Tibial artery (tissue), 4 donors: ENCODE data around the gene DLGAP1.

Experiments used
- DNase-seq, 2 donors: peaks; one replicate each; pipeline ENCODE4 v3.0.0-alpha.2; 2019
- H3K27ac ChIP-seq, 2 donors: fragments of 200-600 bp; sonication (generic) in 1 of 2; 1 replicate in 1 of 2; 2 replicates in 1 of 2; pipeline ENCODE4 v1.5.1; 2018 to 2019; ENCODE audit warnings: mild to moderate bottlenecking in 1 of 2
- H3K27me3 ChIP-seq, 2 donors: fragments of 200-600 bp; sonication (generic) in 1 of 2; one replicate each; pipeline versions ENCODE4 v1.5.1 to v1.6.0; 2016 to 2019
- H3K36me3 ChIP-seq, 3 donors: fragments of 200-600 bp; sonication (generic) in 2 of 3; one replicate each; pipeline ENCODE4 v1.5.1; 2016 to 2019; ENCODE audit warnings: mild to moderate bottlenecking in 2 of 3
- H3K4me1 ChIP-seq, 4 donors: fragments of 200-600 bp; sonication (generic) in 2 of 4; 1 replicate in 3 of 4; 2 replicates in 1 of 4; pipeline ENCODE4 v1.5.1; 2016 to 2019
- H3K4me3 ChIP-seq, 2 donors: fragments of 200-600 bp; sonication (generic) in 1 of 2; 1 replicate in 1 of 2; 2 replicates in 1 of 2; pipeline ENCODE4 v1.5.1; 2018 to 2019; ENCODE audit warnings: mild to moderate bottlenecking in 2 of 2
- H3K9me3 ChIP-seq, 3 donors: fragments of 200-600 bp; sonication (generic) in 1 of 3; one replicate each; pipeline ENCODE4 v1.5.1; 2016 to 2019
- intact Hi-C: fragments of 100-400 bp; cut with DNase I; formaldehyde crosslinking; loops from one replicate; pipeline ENCODE4 v1.15.0; 2023; ENCODE audit warnings: low total_unique reads
- TF ChIP-seq, protein P1 (sequence below), 2 experiments: fragments of 200-600 bp in 1 of 2; fragments of 450-650 bp in 1 of 2; IDR thresholded peaks; one replicate each; pipeline ENCODE4 v1.5.1; 2017 to 2019; ENCODE audit warnings: antibody characterized with exemption in 2 of 2, mild to moderate bottlenecking in 1 of 2, moderate library complexity in 1 of 2

DLGAP1 gene

DNA sequence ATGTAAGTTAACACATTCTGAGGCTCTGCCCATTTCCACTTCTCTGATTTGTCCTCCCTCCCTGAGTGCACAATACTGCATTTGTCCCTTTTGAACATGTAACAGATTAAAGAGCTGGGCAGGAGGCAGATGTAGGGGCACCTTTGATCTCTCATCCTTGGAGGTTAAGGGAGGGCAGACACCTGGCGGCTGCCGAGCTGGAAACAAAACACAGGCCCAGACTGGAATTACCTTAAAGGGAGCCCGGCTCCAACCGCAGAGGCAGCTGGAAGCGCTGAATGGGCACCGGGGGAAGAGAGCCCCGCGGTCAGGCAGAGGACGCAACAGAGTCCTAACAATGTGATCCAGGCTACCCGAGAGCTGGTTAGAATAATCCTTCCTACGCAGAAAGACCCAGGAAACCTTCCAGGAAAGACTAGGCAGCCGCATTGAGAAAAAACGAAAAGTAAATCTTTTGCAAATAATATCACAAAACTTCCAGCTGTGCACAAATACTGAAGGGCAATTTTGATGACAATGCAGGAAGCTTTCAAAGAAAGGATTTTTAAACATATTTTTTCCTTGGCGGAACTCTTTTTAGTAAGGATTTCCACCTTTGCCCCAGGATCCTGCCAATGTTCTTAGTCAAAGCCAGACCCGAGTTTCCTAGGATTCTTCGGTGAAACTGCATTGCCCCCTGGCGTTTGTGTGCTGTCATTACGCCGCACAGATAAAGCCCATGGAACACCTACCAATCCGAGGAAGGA is 789.2 kb downstream of the DLGAP1 start:
- DNase-seq, result peak; percentile 68 to 88
- Histone ChIP-seq H3K27me3 (no peaks in the 10 kb centered on the region), H3K9me3 (no peaks in the 10 kb centered on the region), H3K27ac (peak overlapping the region; percentile 31 to 37), H3K4me3 (peak overlapping the region; percentile 16 to 33), H3K4me1 (peaks cover 0 to 6% (median 4%) of the 10 kb centered on the region in 4 donors), H3K36me3 (no peaks in the 10 kb centered on the region)
- TF ChIP-seq, protein P1, sequence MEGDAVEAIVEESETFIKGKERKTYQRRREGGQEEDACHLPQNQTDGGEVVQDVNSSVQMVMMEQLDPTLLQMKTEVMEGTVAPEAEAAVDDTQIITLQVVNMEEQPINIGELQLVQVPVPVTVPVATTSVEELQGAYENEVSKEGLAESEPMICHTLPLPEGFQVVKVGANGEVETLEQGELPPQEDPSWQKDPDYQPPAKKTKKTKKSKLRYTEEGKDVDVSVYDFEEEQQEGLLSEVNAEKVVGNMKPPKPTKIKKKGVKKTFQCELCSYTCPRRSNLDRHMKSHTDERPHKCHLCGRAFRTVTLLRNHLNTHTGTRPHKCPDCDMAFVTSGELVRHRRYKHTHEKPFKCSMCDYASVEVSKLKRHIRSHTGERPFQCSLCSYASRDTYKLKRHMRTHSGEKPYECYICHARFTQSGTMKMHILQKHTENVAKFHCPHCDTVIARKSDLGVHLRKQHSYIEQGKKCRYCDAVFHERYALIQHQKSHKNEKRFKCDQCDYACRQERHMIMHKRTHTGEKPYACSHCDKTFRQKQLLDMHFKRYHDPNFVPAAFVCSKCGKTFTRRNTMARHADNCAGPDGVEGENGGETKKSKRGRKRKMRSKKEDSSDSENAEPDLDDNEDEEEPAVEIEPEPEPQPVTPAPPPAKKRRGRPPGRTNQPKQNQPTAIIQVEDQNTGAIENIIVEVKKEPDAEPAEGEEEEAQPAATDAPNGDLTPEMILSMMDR (IDR thresholded peaks at IDR 0.05), result peak; percentile 91 to 96
- intact Hi-C loops, result loop anchor here (5.0 to 10.0 kb wide), 3 partner anchors 39 to 211 kb away; partner anchors contain the start of gene TGIF1

DNA sequence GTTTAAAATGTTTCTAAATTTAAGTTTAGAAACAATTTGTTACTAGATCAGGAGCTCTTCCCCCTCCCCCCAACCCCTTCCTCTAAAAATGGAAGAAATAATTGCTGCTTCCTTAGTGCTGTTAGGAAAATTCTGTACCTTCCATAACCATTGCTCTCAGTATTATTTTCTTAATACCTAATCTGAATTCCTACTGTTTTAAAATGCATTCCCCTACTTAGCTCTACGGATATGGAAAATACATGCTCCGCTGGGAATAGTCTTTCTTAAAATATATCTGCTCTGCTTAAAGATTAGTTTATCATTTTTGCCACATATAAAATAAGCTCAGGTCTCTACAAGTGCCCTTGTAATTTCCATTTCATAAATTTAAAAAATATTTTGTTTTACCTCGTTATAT is 789.9 kb downstream of the DLGAP1 start:
- H3K27me3 ChIP-seq, result no peaks in the 10 kb centered on the region
- peaks cover 0 to 6% (median 4%) of the 10 kb centered on the region in 4 donors for H3K4me1 ChIP-seq
- DNase-seq, result no peak
- H3K36me3 ChIP-seq, result no peaks in the 10 kb centered on the region
- H3K27ac ChIP-seq, result peak overlapping the region in 1 of 2 donors; percentile 31
- TF ChIP-seq, protein P1 (IDR thresholded peaks at IDR 0.05), result no peak
- H3K4me3 ChIP-seq, result no peak overlapping the region
- H3K9me3 ChIP-seq, result no peaks in the 10 kb centered on the region
- intact Hi-C loops, result loop anchor here (5.0 to 10.0 kb wide), 3 partner anchors 38 to 210 kb away; partner anchors contain the start of gene TGIF1

DNA sequence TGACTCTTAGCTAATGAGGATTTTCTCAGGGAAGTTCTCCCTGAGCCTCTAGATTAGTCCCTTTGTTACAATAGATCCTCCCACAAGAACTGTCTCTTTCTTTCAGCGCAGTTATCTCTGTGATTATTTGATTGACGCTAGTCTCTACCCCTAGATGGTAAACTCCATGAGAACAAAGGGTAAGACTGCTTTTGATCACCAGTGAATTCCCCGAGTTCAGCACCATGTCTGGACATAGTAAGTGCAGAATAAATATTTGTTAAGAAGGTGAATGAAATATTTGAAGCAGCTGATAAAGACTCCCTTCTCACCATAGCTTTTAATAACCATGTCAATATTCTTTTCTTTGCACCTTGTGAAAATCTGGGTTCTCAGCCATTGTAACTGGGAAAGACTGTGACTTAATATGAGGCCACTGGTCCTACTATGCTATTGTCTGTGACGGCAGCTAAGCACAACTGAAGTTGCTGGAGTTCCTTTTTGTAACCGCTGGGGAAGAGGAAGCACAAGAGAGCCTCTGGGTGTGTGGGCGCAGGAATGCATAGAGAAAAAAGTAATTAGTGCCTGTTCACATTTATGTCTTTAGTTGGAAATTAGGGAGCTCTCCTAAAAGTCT is 790.4 kb downstream of the DLGAP1 start:
- no peak for DNase-seq
- H3K4me3 ChIP-seq, result no peak overlapping the region
- peaks cover 0 to 6% (median 4%) of the 10 kb centered on the region in 4 donors for H3K4me1 ChIP-seq
- intact Hi-C loops, result loop anchor here (5.0 to 10.0 kb wide), 3 partner anchors 37 to 210 kb away; partner anchors contain the start of gene TGIF1
- no peaks in the 10 kb centered on the region for H3K9me3 ChIP-seq
- TF ChIP-seq, protein P1 (IDR thresholded peaks at IDR 0.05), result no peak
- H3K27ac ChIP-seq, result no peak overlapping the region
- H3K36me3 ChIP-seq, result no peaks in the 10 kb centered on the region
- H3K27me3 ChIP-seq, result no peaks in the 10 kb centered on the region

DNA sequence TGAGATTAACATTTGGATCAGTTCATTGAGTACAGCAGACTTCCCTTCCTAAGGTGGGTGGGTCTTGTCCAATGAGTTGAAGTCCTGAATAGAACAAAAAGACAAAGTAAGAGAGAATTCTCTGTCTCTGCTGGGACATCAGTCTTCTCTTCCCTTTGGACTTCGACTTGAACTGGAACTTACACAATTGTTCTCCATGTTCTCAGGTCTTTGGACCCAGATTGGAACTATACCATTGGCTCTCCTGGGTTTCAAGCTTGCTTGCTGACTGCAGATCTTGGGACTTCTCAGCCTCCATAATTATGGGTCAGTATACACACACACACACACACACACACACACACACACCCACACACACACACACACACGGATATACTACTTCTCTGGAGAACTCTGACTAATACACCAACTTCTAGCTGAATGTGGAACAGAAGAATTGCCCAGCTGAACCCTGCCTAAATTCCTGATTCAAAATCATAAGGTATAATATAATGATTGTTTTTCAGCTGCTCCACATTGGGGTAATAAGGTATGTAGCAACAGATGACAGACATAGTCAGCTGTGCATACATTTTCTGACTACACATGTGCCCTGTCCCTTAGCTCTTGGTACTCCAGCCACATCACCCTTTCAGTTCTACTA is 791.1 kb downstream of the DLGAP1 start:
- DNase-seq, result no peak
- TF ChIP-seq, protein P1 (IDR thresholded peaks at IDR 0.05), result no peak
- no peaks in the 10 kb centered on the region for H3K36me3 ChIP-seq
- intact Hi-C loops, result loop anchor here (10.0 kb wide), 2 partner anchors 69 to 209 kb away; partner anchors contain the start of gene TGIF1
- H3K4me1 ChIP-seq, result peaks cover 0 to 6% (median 4%) of the 10 kb centered on the region in 4 donors
- H3K9me3 ChIP-seq, result no peaks in the 10 kb centered on the region
- no peaks in the 10 kb centered on the region for H3K27me3 ChIP-seq
- no peak overlapping the region for H3K4me3 ChIP-seq
- H3K27ac ChIP-seq, result no peak overlapping the region

DNA sequence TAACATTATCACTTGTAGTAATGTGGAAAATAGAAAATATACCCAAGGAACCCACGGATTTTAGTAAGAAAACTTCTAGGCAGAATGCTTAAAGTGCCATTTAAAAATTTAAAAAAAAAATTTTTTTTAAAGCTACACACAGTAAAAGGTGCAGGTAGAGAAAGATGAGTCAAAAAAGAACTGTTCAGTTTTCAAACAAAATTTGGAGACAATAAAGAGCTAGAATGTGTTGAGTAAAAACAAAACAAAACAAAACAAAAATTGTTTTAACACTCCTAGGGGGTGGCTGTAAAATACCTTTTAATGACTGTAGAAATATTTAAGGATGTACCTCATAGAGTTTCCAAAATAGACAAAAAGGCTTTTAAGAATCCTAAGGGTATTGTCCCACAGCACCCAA is 793.1 kb downstream of the DLGAP1 start:
- Histone ChIP-seq H3K36me3 (no peaks in the 10 kb centered on the region), H3K9me3 (no peaks in the 10 kb centered on the region), H3K4me1 (peaks cover 0 to 6% (median 4%) of the 10 kb centered on the region in 4 donors), H3K27me3 (no peaks in the 10 kb centered on the region), H3K27ac (no peak overlapping the region), H3K4me3 (no peak overlapping the region)
- TF ChIP-seq, protein P1 (IDR thresholded peaks at IDR 0.05), result no peak
- no peak for DNase-seq
- intact Hi-C loops, result loop anchor here (10.0 kb wide), 2 partner anchors 67 to 207 kb away; partner anchors contain the start of gene TGIF1
